ENCODE results near the gene GIT2.

Gene GIT2

DNA sequence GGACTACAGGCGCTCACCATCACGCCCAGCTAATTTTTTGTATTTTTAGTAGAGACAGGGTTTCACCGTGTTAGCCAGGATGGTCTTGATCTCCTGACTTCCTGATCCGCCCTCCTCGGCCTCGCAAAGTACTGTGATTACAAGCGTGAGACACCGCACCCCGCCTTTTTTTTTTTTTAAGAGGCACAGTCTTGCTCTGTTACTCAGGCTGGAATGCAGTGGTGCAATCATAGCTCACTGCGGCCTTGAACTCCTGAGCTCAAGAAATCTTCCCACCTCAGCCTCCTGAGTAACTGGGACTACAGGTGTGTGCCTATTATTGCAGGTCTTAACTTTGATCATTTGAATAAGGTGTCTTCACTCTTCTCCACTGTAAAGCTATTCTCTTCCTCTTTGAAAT, 110.6 kb downstream of the GIT2 start:
- no peak for DNase-seq

DNA sequence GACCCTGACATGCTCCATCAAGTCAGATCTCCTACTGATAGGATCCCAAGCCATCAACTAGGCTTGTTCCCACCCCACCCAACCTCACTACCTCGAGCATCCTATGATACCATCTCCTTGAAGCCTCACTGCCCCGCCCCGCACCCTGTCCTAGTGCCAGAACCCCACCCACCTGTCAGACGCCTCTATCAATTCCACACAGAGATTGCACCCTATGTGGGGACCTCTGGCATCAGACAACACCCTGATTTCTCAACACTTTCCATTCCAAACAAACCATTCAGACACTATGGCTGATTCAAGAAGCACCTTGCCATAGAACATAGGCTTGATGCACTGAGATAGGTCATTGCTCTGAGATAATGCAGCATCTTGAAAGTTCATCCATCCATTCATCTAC, 112.7 kb downstream of the GIT2 start:
- DNase-seq = no peak

DNA sequence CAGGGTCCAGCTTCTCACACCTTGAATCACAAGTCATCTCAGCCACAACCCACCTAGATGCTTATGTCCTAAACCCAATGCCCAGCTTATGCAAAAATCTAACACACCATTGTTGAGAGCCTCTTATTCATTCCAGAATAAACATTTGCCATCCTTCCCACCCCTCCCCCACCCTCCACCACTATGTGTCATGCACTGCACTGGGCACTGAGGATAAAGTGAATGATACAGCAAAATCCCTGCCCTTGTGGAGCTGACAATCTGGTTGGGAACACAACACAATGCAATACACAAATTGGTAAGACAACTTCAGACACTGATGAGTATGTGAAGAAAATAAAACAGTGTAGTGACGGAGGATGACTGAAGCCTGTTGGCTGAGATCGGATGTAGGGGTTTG, 114.4 kb downstream of the GIT2 start:
- no peak for DNase-seq

DNA sequence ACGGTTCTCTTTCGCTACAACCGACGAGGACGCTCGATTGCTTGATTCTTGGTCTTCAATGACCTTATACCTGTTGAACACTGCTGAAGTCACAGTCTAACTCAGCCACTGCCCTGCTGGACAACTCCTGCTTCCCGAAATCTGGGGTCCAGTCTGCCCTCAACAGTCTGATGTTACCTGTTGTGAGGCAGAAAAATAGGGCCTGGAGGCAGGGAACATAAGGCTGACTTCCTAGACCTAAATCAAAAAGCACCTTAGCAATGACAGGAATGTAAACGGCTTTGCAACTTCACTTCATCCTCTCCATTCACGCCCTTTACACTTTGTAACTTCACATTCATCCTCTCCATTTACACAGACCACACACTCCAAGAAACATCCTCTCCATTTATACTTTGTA, 115.2 kb downstream of the GIT2 start:
- DNase-seq = no peak

DNA sequence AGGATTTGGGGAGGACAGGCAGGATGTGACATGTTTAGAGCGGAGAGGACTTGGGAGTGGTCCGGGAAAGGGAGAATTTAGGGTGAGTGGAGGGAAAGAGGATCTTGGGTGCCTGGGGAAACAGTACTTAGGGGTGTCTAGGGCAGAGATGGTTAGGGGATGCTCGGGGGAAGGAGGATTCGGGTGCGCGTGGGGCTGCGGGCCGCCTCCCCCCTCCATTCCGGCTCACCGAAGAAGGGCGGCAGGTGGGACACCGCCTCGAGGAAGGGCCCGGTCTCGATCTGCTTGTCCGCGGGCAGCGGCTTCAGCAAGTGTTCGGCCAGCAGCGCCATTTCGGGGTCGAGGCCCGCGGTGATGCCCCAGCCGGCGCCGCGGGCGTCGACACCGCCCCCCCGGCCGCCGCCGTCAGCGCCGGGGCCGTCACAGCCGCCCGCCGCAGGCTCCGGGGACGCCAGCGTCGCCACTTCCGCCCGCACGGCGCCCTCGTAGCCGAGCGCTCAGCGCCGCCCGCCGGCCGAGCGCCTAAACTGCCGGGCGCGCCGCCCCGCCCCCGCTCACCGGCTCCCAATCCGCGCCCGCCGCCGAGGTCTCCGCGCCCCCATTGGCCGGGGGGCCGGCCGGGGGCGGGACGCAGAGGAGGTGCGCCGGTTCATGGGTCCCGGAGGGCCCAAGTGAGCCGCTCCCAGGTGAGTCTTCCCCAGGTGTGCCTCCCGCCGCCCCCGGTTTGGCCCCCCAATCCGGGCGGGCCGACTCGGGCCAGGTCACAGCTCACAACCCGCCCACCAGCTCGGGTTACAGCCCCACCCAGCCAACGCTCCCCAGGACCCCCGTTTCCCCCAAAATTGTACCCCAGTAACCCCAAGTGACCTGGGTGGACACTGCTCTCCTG, 115.9 kb downstream of the GIT2 start, which contains the start of gene GLTP:
GLTP (minus strand) TSS at position 499 of the 889 bp plus-strand sequence; CDS start at position 332, 167 bp downstream.
- DNase-seq = peak; percentile 66

All from NK-92 treated with Interleukin-12 subunit alpha and Interleukin-12 subunit beta, amount 100 ng/mL, for 24 hours (cell line).